Gastroesophageal sphincter (tissue), 3 donors: Measurements from ENCODE around the gene HEBP1.

Experiments
- EP300 ChIP-seq: sonication (generic); formaldehyde crosslinking; IDR thresholded peaks from one replicate; pipeline ENCODE4 v1.6.1; 2017; ENCODE audit warnings: antibody characterized with exemption, mild to moderate bottlenecking
- POLR2A ChIP-seq, 2 donors: fragments of 450-650 bp; IDR thresholded peaks; one replicate each; pipeline ENCODE4 v1.6.1; 2017; ENCODE audit warnings: antibody characterized with exemption in 2 of 2, mild to moderate bottlenecking in 2 of 2, moderate library complexity in 1 of 2
- POLR2AphosphoS5 ChIP-seq: sonication (generic); formaldehyde crosslinking; IDR thresholded peaks from one replicate; pipeline ENCODE4 v1.6.1; 2017; ENCODE audit warnings: antibody characterized with exemption
- TF ChIP-seq, protein P1 (sequence below), 4 experiments: fragments of 200-600 bp in 2 of 4; fragments of 450-650 bp in 2 of 4; sonication (generic) in 1 of 4; IDR thresholded peaks; one replicate each; pipeline ENCODE4 v1.5.1; 2017 to 2019; ENCODE audit warnings: antibody characterized with exemption in 4 of 4, mild to moderate bottlenecking in 2 of 4, moderate library complexity in 2 of 4

DNA sequence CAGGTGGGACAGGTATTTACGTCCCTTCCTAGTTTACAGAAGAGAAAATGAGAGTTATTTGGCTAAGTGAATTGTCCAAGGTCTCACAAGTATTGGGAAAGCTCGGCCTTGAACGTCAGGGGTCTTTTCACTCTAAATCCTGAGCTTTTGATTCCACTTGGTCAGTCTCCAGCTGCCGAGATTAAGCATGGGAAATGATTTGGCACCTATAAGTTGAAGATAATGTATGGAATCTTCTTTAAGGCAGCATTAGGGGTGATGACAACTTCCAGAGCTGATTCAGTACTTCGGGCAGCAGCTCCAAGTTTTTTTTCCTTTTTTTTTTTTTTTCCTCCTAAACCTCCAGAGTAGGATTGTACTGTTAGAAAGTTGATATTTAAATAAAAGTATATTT lies 44.8 kb upstream of the HEBP1 start:
- TF ChIP-seq, protein P1, sequence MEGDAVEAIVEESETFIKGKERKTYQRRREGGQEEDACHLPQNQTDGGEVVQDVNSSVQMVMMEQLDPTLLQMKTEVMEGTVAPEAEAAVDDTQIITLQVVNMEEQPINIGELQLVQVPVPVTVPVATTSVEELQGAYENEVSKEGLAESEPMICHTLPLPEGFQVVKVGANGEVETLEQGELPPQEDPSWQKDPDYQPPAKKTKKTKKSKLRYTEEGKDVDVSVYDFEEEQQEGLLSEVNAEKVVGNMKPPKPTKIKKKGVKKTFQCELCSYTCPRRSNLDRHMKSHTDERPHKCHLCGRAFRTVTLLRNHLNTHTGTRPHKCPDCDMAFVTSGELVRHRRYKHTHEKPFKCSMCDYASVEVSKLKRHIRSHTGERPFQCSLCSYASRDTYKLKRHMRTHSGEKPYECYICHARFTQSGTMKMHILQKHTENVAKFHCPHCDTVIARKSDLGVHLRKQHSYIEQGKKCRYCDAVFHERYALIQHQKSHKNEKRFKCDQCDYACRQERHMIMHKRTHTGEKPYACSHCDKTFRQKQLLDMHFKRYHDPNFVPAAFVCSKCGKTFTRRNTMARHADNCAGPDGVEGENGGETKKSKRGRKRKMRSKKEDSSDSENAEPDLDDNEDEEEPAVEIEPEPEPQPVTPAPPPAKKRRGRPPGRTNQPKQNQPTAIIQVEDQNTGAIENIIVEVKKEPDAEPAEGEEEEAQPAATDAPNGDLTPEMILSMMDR (IDR thresholded peaks at IDR 0.05) = no peak
- TF ChIP-seq POLR2AphosphoS5 (no peak), EP300 (no peak), POLR2A (IDR thresholded peaks at IDR 0.05) (no peak)
